GM18868 (cell line): Measurements from ENCODE around the gene MSLN.
A peak's percentile ranks its signal among the peaks of the same experiment; 100 is the strongest.

Experiments
- ATAC-seq: cut with Tn5 transposase; IDR thresholded peaks from one replicate; pipeline ENCODE4 v1.9.1; 2021; ENCODE audit warnings: mild to moderate bottlenecking, moderate library complexity; ENCODE audit not compliant: unreplicated experiment

Gene MSLN

DNA sequence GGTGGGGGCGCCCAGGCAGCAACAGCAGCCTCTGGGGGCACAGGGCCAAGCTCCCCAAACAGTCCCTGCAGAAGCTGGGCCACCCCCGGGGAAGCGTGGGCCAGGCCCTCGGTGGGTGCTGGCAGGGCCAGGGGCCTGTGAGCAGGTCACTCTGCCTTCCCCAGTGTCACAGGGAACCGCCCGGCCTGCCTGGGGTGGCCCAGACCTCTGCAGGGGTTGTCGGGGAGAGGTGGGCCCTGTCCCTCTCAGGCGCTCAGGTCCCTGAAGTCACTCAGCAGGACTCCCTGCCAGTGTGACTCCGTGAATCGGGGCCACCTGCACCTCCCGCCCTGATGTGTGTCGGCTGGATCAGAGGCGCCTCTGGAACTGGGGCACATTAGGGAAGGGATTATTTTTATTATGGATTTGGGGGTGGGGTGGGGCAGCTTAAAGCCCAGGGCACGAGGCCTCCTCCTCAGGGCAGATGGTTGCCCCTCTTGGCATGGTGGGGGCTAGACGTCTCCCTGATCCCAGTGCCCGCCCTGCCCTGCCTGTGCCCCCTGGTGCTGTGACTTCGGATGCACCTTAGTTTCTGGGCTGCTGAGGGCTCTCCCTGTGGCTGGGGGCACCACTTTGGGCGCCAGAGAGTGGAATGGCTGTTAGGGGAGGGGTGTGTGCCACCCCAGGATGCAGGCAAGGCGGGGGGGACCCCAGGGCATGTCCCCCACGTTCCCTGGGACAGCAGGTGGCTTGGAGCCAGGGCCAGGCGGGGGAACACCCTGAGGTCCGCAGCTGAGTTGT is 41.2 kb downstream of the MSLN start:
- no peak for ATAC-seq

GRCh38 chr16:802461-802860 is 41.9 kb downstream of the MSLN start:
- ATAC-seq, result no peak

GRCh38 chr16:802914-803753 is 42.6 kb downstream of the MSLN start:
- no peak for ATAC-seq

DNA sequence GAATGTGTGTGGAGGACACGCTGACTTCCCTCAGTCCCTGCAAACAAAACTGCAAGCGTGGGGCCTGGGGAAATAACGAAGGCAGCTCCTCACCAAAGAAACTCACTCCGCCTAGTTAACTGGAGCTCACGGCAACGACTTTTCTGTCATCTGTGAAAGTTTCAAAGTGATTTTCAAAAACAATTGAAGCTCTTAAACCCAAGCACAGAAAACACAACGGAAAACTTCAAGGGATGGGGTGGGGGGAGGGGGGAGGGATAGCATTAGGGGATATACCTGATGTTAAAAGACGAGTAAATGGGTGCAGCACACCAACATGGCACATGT is 43.2 kb downstream of the MSLN start:
- no peak for ATAC-seq

GRCh38 chr16:804193-805048 is 43.9 kb downstream of the MSLN start:
- no peak for ATAC-seq

DNA sequence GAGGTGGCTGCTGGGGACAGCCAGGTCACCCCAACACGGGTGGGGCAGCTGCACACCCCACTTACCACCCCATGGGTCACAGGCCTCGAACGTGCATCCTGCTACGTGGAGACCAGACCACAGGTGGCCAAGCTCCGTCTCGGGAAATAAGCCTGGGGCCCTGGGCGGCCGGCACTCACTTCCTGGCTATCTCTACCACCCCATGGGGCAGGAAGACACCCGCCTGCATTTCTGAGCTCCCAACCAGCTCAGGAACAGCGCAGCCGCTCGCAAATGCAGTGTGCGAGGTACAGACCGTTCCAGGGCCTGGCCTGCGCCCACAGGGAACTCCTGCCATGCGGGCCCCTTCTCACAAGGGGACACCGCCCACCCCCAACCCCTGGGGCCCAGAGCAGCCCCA is 44.9 kb downstream of the MSLN start:
- ATAC-seq, result no peak

- ATAC-seq, result peak; percentile 69
These were observed 47.0 kb downstream of the MSLN start for GRCh38 chr16:807347-808084.

GRCh38 chr16:808085-808386 is 47.5 kb downstream of the MSLN start:
- no peak for ATAC-seq

- ATAC-seq, result no peak
These were observed 52.8 kb downstream of the MSLN start for GRCh38 chr16:813204-813915.

DNA sequence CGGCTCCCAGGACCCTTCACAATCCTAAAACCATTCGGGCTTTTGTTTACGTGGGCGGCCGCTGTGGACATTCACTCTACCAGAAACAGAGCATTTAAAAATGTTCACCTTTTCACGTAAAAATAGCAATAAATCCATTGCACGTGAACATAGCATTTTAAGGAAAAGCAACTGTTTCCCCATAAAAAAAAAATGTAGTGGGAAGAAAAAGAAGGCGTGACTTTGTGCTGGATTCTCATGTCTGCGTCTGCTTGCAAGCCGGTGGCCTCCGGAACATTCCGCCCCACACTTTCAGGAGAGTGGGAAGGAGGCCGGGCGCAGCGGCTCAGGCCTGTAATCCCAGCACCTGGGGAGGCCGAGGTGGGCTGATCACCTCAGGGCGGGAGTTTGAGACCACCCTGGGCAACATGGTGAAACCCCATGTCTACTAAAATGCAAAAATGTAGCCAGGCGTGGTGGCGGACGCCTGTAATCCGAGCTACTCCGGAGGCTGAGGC is 53.4 kb downstream of the MSLN start:
- ATAC-seq, result no peak

- no peak for ATAC-seq
These were observed 54.4 kb downstream of the MSLN start for GRCh38 chr16:814974-815373.

GRCh38 chr16:815861-816260 is 55.3 kb downstream of the MSLN start:
- no peak for ATAC-seq

GRCh38 chr16:817001-817906 is 56.7 kb downstream of the MSLN start:
- no peak for ATAC-seq

DNA sequence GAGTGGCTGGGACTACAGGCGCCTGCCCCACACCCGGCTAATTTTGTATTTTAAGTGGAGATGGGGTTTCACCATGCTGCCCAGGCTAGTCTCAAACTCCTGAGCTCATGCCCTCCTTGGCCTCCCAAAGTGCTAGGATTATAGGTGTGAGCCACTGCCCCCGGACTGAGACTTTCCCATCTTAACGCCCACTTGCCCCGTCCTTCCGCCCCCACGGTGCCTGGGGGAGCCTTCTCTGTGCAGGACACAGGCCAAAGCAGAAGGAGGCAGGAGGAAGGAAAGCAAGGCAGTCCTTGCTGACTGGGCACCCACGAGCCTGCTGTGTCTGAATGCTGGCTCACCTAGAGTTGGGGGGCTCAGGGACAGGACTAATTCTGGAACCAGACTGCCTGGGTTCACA is 57.6 kb downstream of the MSLN start:
- no peak for ATAC-seq
